Stimulated activated CD8-positive, alpha-beta memory T cell treated with anti-CD3 and anti-CD28 coated beads, Interleukin-2, amount 100 ng/mL, for 1 hour (primary cell): ENCODE results near the gene MGST3.
"Not testable (repeated sequence)": the region's sequence is repeated elsewhere in the genome, so short reads cannot be mapped to it uniquely, and the experiment has no call there.

Source experiments
- DNase-seq, 2 donors: peaks; one replicate each; pipeline ENCODE4 v3.0.0-alpha.2; 2020; ENCODE audit warnings: low read depth in 2 of 2

MGST3 gene

DNA sequence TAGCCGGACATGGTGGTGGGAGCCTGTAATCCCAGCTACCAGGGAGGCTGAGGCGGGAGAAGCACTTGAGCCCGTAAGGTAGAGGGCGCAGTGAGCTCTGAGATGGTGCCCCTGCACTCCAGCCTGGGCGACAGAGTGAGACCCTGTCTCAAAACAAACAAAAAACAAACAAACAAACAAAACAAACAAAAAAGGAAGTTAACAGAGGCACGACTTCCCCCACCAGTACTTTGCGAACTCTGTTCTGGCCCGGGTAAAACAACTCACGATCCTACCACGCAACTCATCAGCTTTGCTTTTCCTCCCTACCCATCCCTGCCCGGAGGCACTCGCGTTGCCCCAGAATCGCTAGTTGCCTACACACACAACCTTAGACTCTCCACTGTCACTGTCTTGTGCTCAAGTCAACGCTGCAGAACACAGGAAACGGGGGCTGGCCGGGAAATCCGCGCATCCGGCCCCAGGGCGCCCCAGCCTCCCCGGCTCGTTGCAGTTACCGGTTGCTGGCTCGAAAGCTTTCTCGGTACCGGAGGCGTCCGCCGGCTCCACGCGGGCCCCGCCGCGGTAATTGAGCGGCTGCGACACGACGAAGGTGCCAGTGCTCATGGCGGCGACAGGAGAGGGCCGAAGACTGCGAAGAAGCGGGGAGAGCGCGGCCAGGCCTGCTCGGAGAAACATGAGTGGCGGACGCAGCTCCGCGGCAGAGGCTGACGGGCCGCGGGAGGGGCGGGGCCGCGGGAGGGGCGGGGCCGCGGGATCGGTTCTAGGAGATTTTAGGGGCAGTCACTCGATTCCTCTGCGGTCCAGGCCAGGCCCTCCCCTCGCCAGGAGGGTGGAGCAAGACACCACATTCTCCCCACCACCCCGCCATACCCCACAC lies 67.1 kb downstream of the MGST3 start, which contains the start of gene ALDH9A1:
Gene ALDH9A1 (minus strand): TSS at position 682 of the 880 bp plus-strand sequence. CDS start 4 bp downstream, at position 678.
- DNase-seq = peak; percentile 65 to 72

DNA sequence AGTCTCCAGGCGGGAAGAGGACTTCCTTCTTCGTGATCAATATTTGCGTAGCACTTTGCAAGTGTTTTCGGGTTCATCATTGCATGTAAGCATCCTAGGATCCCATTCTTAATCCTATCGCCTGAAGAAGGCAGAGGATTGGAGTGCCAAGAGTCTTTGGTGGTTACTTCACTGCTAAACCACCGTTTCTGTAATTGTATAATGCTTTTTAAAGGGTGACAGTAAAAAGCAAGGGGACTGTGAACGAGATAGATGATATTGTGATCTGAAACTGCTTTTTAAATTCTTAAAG lies 67.7 kb downstream of the MGST3 start:
- no peak for DNase-seq

DNA sequence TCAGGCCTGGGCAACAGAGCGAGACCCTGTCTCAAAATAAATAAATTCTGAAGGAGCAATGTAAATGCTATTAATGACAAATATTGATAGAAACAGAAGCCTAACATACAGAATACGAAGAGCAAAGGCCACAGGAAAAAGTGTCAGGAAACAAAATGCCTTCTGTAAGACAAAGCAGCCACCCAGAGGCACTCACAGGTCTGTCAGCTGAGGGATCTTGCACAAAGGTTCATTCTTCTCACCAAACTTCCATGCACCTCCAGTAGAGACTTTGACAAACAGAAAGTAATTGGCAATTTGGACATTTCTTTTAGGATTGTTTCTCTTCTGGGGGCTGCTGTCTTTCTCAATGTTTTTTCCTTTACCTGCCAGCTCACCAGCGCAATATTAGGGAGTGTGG lies 68.5 kb downstream of the MGST3 start:
- DNase-seq = no peak

DNA sequence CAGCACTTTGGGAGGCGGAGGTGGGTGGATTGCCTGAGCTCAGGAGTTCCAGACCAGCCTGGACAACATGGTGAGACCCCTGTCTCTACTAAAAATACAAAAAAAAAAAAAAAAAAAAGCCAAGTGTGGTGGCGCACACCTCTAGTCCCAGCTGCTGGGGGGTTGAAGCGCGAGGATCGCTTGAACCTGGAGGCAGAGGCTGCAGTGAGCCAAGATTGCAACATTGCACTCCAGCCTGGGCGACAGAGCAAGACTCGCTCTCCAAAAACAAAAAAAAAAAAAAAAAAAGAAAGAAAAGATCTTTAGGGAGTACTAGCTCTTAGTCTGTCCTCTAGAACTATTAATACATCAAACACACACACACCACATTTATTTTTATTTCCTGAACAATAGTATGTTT lies 70.9 kb downstream of the MGST3 start:
- DNase-seq = not testable (repeated sequence)

DNA sequence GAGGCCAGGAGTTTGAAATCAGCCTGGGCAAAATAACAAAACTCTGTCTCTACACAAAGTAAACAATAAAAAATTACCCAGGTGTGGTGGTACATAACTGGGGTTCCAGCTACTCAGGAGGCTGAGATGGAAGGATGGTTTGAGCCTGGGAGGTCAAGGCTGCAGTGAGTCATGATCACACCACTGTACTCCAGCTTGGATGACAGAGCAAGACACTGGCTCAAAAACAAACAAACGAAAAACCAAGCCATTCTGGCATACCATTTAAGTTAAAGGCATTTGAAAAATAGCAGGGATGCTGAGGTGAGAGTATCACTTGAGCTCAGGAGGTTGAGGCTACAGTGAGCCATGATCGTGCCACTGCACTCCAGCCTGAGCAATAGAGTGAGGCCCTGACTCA lies 72.6 kb downstream of the MGST3 start:
- DNase-seq = no peak
